Stimulated activated CD8-positive, alpha-beta memory T cell treated with anti-CD3 and anti-CD28 coated beads, Interleukin-4, amount 100 ng/mL, for 4 hours (primary cell): ENCODE measurements around the gene CCDC85C.

Source experiments
- DNase-seq, 2 donors: peaks; one replicate each; pipeline ENCODE4 v3.0.0-alpha.2; 2020; ENCODE audit warnings: low read depth in 2 of 2, low spot score in 1 of 2

The CCDC85C gene

DNA sequence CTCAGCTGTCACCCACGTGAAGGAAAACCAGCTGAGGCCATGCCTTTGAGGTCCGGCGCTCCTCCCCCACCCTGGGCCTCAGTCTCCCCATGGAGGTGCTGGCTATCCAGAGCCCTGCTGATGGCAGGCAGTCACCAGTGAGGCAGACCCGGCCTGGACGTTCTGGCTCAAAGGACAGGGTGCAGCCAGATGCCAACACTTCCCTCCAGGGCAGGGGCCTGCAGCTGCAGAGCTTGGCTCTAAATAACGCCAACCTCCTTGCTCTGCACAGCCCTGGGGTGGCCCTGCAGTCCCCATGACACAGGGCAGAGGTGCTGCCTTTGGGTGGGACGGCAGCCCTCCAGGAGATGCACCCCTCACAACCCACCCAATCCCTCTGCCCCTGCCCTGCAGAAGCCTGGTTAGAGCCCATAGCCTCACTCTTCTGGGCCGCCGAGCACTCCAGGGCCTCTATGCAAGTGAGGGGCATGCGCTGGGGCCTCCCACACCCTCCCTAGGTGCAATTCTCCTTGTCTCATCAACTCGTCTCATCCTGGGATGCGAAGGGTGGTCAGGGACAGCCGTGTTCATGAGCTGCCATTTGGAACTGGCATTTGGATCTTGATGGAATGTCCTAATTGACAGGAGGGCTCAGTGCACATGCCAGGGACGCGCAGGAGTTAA lies 30.4 kb downstream of the CCDC85C start:
- DNase-seq = no peak

DNA sequence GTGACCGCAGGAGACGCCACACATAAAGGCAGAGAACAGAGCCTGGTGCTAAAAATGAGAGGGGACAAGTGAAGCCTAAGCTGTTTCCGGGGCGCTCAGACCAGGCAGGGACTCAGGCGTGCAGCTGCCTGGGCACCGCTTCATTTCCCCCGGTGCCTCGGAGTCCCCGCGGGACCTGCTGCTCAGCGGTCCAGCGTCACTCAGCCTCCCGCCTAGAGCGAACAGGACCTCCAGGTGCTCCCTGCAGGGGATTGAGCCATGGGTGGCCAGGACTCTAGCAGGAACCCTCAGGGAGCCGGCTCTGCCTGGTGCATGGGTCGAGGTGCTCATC lies 31.0 kb downstream of the CCDC85C start:
- no peak for DNase-seq

DNA sequence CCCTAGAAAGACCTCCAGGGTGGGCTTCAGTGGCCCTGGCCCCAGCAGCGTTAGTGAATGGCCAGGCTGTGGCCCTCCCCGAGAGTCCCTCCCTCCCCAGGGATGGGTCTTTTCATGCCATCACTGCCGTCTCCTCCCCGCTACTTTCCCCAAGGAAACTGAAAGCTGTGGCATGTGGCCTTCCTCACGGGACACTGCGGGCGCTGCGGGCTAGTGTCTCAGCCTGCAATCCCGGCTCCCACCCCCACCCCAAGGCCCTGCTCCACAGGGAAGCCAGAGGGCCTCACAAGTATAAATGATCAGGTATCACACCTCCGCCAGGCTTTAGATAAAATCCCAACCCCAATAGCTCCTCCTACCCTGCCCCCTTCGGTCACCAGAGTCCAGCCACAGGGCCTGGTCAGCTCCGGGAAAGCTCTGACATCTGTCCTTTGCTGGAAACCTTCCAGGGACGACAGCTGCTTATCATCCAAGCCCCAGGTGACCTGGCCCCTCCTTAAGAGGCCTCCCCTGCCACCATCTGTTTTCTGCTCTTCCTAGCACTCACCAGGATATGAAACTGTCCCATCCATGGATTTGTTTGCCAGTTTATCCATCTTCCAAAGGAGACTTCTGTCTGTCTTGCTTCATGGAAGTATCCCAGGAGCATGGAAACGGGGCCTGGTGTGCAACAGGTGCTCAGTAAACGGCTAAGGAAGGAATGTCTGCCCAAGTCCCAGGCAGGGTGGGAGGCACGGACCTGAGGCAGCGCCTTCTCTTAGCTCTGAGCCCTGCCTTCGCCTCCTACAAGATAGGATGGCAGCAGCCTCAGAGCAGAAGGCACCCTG lies 31.6 kb downstream of the CCDC85C start:
- DNase-seq = no peak

DNA sequence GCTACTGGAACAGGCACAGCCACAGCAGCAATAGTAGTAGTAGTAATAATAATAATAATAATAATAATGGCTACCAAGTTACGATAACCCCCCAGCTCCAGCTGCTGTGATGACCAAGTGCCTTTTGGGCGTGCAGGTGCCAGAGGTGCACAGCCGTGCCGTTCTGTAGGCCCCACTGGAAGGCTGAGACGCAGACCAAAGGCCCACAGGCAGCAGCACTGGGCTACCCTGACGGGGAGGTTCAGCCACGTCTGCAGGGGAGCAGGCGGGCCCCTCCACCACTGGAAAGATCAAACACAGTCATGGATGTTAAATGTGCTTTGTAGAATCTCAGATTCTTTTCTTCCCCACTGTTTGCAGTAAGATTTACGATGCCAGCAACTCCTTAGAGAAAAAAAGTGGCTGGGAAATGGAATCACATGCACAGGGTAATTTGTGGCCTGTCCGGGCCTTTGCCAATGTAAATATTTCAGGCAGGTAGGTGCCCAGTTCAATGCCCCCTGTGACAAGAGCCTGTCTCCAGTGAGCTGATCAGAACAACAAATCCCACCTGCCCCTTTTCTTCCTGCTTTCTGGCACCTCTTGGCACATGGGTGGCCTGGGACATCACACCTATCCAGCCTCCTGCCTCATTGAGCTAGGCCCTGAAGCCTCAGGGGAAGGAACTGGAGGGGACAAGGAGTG lies 32.6 kb downstream of the CCDC85C start:
- no peak for DNase-seq

DNA sequence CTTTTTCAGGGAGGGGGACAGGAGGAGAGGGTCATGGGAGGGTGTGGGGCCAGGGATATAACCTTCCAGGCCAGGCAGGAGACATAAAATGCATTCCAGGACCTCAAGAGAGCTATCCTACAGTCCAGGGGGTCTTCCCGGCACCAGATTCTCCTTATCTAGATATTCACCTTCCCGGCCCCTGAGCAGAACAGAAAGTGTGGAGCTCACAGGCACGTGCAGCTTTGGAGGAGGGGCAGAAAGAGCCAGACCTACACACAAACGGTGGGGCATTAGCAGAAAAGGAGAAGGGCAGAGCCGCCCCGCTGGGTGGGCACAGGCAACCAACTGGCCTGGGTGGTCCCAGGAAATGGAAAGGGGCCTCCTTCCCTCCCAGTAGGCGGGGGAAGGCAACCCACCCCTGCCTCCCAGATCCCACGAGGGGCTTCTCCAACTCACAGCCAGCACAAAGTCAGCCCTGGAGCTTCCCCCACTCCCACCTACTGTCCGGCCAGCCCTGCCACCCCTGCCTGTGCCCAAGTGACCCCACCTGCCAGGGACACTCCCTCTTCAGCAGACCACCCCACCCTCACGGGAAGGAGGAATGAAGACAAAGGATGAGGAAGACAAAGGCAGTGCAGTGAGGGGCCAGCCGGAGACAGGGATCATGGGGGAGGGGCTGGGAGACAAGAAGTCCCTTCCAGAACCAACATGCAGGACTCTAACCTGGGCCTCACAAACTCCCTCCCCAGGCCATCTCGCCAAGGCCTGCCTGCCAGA lies 33.3 kb downstream of the CCDC85C start:
- no peak for DNase-seq

DNA sequence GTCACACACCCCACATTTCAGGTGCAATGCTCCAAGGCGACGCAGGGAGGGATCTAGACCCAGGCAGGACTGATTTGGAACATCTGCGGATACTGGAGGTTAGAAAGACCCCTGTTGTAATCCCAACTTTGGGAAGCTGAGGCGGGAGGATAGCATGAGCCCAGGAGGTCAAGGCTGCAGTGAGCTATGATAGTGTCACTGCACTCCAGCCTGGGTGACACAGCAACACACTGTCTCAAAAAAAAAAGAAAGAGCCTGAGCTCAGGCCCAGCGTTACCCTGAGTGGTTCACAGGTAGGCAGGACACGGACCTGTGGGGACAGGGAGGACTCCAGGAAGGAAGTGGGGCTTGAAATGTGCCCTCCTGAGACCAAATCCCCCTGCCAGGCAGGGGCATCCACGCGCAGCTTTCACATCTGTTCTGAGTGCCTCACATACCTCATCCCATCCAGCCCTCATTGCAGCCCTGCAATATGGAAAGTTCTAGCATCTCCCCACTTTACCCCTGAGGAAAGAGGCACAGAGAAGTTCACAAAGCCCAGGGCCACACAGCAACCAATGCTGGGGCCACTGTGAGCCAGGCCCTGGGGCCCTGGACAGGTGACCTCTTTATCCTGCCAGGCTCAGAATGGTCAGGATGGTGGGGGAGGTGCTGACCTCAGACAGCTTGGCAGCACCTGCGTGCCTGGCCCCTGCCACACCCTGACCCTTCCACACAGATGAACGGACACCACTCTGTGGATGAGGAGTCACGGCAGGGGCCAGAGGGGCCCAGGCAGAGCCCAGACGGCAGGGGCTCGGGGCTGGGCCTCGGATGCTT lies 34.1 kb downstream of the CCDC85C start:
- DNase-seq = no peak

DNA sequence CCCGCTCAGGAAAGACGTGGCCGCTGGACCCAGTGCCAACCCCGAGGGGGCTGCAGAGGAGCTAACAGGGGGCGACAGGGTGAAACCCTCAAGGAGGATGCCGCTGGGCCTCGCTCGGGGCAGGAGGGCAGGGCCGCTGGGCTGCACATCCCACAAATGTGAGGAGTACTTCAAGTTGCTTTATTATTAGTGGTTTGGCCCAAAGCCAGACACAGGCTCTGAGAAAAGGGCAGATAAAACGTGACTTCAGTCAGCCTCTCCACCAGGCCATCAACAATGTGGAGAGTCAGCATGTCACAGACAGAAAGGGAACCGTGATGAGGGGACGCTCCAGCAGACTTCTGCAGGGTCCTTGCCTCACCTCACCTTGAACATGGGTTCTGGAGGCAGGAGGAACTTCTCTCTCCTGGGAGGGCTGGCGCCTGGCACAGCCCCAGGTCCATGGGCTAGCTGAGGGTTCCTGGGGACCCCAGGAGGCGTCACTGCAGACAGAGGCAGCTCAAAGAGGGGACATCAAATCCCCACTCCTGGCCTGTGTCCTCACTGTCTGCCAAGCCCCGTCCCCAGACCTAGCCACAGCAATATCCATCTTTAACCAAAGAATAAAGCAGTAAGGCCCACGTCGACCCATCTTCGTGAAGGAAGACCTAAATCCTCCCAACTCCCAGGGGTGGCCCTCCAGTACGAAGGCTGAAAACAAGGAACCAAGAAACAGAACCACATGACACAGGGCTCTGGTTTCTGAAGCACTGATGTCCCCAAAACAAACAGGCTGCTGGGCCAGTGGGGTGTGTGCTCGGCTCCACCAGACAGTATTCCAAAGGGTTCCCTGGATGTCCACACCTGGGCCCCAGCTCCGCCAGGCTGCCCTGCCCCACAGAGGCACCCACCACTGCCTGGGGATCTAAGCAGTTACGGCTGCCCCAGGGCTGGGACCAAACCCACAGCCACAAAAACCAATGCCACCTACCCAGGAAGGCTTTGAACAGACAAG lies 35.1 kb downstream of the CCDC85C start:
- DNase-seq = no peak

DNA sequence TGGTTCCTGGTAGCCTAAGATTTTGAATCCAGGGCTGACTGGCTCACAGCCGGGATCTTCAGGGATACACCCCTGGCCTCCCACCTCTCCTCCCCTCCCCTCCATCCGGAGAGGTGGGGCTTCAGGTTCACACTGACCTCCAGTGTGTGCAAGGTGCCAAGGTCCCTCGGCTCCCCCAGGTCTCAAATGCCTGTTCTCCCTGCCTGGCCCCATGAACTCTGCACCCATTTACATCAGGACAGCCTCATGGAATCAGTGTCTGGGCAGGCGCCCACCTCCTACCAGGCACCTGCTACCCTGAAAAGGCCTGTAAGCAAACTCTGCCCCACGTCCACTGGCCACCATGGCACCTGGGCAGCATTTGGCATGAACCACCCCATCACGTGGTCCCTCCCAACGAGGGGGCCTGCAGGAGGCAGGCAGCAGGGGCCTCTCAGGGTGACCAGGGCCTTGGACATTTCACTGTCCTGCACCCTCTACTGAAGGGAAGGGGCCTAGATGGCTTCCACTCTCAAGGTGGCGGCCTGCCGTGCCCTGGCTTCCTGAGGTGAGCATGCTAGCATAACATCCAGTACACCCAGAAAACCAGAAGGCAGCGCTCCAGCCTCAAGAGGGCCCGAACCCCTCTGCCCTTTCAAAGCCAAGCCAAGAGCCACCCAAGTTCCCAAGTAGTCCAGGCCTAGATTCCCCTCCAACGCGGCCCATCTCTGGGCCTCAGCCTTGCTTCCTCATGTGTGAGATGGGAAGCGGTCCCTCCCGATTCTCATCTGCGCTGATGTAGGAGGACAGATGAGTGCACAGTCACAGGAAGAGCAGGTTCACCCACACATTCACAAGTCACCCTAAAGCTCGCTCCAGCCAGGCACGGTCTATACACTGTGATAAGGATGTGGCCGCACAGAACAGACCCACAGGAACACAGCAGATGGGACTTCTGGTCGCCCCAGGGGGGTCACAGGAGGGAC lies 37.3 kb downstream of the CCDC85C start:
- no peak for DNase-seq

DNA sequence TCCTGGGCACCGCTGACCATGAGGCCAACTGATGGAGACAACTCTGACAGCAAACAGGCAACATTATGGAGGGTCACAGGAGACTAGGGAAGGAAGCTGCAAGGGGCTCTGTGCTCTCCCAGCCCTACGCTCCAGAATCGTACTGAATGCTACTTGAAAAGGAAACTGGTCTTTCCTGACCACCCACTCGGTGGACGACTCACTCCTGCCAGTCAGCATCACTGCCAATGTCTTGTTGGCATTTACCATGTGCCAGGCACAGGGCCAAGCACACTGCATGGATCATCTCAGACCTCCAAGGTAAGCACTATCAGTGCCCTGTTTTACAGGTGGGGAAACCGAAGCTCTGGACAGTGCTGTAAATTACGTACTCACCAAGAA lies 38.0 kb downstream of the CCDC85C start:
- DNase-seq = no peak

DNA sequence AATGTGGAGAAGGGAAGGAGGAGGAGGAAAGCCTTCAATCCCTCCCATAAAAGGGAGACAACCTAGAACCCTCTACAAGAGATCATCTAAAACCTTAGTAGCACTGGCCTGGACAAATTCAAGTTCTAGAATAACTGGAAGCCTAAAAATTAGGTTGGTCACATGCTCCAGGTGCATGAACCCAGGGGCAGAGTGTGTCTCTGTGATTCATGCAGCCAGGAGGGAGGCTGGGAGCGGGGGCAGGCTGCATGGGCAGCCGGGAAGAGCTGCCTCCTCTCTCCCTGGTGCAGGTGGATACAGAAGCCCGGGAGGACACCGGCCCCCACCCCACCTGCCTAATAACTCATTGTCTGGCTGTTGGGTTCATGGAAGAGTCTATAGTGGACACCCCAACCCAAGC lies 38.6 kb downstream of the CCDC85C start:
- no peak for DNase-seq

DNA sequence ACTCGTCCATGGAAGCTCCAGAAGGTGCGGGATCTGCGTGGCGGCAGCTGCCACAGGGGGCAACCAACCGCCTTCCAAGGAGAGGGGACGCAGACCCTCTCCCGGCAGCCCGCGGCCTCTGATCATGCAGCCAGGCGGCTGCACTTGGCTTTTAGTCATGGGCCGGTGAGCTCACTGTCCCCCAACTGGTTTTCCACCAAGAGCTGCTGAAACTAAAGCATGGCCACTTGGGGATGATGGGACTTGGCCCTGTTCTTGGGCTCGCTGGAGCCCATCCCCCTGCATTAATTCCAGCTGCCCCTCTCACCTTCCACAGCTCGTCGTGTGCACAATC lies 39.1 kb downstream of the CCDC85C start:
- no peak for DNase-seq

DNA sequence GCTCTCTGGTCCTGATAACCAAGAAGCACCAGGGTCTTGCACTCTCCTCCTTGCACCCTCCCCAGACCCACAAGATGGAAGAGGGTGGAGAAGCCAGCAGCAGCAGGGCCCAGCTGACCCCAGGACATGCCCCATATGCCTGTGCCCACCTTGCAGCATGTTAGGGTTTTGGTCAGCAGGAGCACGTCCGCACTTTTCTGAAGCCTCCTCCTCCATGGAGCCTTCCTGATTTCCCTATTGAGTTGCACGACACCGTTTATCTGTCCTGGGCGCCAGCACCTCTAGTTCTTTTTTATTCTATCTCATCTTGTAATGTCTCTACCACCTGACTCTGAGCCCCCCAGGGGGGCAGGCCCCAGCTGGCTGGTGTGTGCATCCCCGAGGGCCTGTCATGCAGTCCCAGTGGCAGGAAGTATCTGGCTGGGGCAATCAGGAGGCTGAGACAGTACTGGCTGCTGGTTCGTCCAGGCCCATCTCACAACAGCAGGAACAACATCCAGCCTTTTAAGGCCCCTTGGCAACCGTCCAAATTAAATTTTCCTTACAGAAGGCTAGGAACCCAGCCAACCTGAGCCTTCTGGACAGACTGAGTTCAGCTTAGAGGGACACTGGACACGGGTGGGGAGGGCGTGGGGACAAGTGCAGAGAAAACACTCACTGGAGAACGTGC lies 39.6 kb downstream of the CCDC85C start:
- no peak for DNase-seq

DNA sequence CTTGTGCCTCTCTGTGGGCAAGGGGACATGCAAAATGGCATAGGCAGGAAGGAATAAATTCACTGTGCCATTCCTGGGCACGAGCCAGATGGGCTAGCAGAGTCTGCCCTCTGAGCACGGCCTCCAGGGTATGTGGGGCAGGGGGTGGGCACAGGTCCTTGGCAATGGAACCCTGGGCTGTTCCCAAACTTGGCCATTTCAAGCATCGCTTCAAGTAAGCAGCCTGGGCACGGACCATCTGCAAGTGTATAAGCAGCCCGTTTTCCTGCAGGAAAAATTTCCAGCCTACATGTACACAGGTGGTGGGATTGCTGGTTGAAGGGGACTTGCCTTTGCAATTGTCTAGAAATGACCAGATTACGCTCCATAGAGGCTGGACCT lies 40.3 kb downstream of the CCDC85C start:
- DNase-seq = no peak

DNA sequence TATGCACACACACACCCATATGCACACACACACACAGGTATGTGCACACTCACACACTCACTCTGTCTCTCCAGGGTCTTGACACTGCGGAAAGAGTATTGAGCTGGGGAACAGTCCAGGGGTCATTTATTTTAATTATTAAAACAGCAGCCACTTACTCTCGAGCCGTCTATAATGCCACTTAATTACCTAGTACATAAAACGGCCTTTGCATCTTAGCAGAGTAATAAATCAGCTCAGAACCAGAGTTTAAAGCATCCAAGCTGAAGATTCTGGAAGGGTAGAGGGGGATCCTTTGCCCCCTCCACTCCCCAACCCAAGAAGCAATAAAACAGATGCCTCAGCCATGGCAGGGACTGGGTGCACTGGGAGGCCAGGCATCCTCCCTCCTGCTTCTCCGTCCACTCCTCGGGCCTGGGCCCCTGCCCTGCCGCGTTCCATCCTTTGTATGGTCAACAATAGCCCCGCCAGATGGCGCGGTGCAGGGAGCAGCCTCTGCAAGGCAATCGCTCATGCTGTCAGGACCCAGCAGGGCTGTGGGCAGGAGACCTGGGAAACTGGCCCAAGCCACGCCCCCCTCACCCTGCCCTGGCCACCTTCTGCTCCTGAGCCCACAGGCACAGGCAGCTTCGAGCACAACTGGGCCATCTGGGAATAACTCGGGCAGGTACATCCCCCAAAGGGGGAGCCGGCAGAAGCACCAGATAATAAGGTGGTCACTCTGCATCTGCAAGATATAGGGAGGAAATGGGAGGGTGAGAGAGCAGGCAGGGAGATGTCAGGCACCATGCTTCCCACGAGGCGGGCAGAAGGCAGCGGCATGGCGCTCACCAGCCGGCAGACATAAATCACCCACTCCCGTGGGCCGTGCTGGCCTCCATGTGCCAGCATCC lies 40.9 kb downstream of the CCDC85C start:
- no peak for DNase-seq

DNA sequence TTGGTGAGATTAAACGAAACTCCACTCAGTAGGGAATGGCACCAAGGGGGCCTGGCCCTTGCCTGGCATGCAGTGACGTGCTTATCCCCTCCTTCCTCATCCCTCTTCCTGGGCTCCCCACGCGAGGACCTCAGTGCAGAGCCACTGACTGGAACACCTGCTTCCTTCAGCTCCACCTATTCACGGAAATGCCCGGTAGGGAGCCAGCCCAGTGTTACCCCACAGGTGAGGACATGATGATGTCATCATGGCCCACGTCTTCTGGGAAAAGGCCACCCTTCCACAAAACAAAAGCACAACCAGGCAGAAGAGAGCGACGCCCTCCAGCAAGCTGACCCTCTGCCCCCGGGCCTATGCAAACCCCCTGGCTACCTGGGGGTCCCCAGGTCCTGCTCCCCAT lies 42.1 kb downstream of the CCDC85C start:
- DNase-seq = no peak

DNA sequence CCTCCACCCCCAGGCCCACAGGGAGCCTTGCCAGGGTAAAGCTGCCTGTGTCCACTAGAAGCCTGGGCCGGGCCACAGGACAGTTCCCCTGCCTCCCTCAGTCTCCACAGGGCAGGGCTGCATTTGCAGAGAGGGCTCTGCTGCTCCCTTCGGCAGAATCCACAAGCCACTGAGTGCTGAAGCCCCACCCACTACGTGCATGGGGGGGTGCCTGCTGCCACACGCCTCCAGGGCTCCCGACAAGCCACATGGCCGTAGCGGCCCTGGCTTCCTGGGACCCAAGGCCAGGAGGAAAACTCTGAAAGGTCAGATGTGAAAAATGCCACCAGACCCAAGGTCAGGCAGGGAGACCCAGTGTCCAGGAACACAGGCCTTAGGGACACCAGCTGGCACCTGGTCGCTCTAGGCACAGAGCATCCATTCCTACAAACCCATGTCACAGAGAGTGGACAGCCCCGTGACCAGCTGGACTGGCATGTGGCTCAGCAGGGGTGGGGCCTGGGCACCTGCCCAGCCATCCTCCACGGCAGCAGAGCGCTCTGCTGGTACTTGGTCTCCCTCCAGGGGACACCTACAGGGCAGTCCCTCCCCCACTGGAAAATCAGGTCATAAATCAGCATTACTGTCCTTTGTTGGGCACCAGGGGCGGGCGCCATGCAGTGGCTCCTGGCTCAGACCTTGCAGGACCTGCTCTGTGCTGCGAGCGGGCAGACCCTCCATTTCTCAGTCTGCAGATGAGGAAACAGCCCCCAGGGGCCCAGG lies 42.9 kb downstream of the CCDC85C start:
- DNase-seq = no peak
